GM21619 (cell line): Measurements from ENCODE around the gene ZC3H7A.
"Not testable (repeated sequence)": the region's sequence is repeated elsewhere in the genome, so short reads cannot be mapped to it uniquely, and the experiment has no call there.

Source experiments
- ATAC-seq: cut with Tn5 transposase; IDR thresholded peaks from one replicate; pipeline ENCODE4 v1.9.1; 2021; ENCODE audit not compliant: unreplicated experiment

ZC3H7A gene

DNA sequence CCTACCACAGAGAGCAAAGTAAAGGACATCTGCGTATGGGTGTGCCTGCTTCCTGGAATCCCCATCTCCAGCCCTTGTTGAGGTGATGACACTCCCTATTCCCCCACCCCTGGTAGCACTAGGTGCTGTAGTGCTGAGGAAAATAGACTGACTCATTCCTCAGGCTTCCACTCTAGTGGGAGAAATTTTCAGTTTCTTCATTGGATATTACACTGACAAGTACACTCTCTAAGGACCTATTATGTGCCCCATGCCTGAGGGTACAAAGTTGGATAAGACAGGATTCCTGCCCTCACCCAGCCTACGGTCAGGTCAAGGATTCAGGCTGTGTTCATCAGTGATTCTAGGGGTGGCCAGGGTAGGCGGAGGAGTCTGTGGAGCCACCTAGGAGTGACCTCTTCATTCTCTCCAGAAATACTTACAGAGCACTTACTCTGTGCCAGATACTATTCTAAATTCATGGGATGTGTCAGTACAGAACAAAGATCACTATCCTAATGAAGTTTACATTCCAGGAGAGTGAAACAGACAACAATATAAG lies 4.5 kb upstream of the ZC3H7A start:
- no peak for ATAC-seq

- no peak for ATAC-seq
These were observed 3.3 kb upstream of the ZC3H7A start for GRCh38 chr16:11800382-11800718.

DNA sequence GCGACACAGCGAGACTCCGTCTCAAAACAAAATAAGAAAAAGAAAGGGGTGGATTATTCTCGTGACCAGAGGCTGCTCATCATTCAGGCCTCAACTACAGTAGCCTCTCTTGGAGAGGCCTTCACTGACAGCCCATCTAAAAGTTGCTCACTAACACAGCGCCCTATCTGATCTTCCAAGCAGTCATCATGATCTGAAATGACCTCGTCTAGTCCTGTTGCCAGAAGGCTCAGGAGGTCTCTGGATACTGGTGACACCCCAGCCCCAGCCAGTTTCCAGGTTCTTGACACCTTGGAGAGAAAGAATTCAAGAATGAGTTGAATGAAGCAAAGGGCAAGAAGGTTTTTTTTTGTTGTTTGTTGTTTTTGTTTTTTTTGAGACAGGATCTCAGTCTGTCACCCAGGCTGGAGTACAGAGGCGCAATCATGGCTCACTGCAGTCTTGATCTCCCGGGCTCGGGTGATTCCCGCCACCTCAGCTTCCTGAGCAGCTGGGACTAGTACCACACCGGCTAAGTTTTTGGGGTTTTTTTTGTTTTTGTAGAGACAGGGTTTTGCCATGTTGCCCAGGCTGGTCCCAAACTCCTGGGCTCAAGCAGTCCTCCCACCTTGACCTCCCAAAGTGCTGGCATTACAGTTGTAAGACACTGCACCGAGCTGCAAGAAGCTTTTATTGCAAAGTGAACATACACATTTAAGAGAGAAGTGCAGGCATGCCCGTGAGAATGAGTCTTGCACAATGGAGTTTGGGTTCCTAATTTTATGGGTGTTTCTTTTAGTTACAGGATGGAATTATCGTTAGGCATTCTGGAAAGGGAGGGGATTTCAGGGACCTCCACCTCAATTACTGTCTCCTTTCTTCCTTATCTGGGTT lies 2.7 kb upstream of the ZC3H7A start:
- ATAC-seq, result no peak

DNA sequence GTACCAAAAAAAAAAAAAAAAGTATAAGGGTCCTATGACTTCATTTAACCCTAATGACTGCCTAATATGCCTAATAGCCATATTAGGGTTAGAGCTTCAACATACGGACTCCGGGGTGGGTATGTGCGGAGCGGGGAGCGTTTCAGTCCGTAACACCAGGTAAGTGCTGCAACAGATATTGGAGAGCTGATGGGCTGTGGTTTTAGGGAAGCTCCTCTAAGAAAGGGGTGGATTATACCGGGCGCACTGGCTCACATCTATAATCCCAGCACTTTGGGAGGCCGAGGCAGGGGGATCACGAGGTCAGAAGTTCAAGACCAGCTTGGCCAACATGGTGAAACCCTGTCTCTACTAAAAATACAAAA lies 1.9 kb upstream of the ZC3H7A start:
- no peak for ATAC-seq

GRCh38 chr16:11797957-11798299 lies 870 bp upstream of the ZC3H7A start:
- no peak for ATAC-seq

- ATAC-seq, result no peak
These were observed 562 bp downstream of the ZC3H7A start for GRCh38 chr16:11796227-11797165.

DNA sequence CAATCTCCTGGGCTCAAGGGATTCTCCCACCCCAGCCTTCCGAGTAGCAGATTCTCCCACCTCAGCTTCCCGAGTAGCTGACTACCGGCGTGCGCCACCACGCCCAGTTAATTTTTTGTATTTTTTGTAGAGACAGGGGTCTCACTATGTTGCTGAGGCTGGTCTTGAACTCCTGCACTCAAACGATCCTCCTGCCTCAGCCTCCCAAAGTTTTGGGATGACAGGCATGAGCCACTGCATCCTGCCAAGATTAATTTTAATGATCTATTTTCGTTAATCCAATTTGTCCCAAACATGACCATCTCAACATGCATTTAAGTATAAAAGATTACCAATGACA lies 1.2 kb downstream of the ZC3H7A start:
- ATAC-seq, result no peak

GRCh38 chr16:11794996-11795886 lies 1.8 kb downstream of the ZC3H7A start:
- no peak for ATAC-seq

DNA sequence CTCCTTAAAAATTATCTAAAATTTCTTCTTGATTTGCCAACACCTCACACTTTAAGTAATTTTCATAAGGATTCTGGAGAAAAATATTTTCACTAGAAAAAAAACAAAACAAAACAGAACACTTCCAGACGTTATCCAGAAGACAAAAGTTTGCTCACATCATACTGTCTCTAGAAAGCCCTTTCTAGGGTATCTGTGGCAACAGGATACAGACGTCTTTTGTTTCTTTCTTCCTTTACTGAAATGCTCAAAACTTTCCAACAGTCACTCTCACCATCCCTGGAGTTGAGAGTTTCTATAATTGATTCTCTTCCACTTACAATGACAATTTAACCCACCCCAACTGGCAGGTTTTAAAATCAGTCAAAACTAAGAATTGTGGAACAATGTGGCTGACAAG lies 2.6 kb downstream of the ZC3H7A start:
- no peak for ATAC-seq

GRCh38 chr16:11793840-11794239 lies 3.2 kb downstream of the ZC3H7A start:
- no peak for ATAC-seq

DNA sequence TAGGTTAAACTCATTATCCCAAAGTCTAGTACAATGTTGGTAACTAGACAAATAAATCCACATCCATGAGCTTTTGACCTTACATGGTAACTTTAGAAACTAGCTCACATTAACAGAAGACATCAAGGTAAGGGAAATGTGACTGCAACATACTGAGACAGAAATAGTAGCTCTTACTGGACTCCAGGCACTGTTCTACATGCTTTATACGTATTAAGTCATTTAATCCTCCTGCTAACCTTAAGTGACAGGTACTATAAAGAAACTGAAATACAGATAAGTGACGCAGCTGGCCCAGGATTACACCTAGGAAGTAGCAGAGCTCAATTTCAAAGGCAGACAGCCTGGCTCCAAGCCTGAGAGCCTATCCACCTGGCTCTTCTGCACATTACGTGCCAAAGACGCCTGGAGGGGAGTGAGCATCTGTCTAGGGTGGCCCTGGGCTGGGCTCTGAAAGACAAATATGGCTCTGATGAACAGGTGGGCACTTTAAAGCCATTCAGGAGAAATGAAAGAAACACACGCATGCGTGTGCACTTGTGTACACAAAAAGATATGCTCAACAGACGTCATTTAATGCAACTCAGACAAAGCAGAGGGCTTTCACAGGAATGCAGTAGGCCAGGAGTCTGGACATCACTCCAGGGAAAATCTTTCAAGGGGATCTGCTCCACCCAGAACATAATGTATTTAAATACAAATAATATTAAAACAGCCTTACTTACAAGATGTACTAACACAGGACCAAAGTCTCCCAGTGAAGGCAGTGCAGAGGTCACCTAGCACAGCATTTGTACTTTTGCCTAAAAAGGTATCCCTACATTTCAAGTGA lies 4.4 kb downstream of the ZC3H7A start:
- ATAC-seq, result no peak

GRCh38 chr16:11791144-11791828 lies 5.8 kb downstream of the ZC3H7A start:
- no peak for ATAC-seq

- no peak for ATAC-seq
These were observed 8.1 kb downstream of the ZC3H7A start for GRCh38 chr16:11788914-11789313.

- ATAC-seq, result not testable (repeated sequence)
These were observed 12.0 kb downstream of the ZC3H7A start for GRCh38 chr16:11784980-11785599.

DNA sequence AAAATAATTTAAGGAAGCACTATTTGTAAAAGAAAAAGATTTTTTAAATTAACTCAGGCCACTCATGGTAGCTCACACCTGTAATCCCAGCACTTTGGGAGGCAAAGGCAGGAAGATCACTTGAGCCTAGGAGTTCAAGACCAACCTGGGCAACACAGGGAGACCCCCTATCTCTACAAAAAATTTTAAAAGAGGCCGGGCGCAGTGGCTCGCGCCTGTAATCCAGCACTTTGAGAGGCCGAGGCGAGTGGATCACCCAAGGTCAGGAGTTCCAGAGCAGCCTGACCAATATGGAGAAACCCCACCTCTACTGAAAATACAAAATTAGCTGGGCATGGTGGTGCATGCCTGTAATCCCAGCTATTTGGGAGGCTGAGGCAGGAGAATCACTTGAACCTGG lies 12.7 kb downstream of the ZC3H7A start:
- ATAC-seq, result not testable (repeated sequence)

DNA sequence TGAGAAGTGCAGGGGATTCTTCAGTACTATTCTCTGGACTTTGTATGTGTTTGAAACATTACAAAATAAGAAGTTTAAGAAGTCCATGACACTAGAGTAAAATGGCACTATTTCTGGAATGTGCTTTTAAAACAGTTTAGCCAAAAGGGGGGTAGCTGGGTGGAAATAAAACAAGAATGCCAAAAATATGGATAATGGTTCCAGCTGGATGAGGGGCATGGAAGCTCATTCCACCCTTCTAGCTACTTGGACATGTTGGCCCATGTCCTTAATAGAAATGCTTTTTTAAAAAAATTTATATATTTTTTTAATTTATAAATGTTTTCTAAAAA lies 13.1 kb downstream of the ZC3H7A start:
- no peak for ATAC-seq

- peak; percentile 52 for ATAC-seq
These were observed 13.6 kb downstream of the ZC3H7A start for GRCh38 chr16:11783319-11784037.

GRCh38 chr16:11781773-11782172 lies 15.3 kb downstream of the ZC3H7A start:
- no peak for ATAC-seq
